ENCODE measurements around the gene ZNF350. TPM values are rescaled to one million over a fixed set of nuclear protein-coding genes. Genes with fewer than 3 reads are reported as not detected.

The ZNF350 gene
- total RNA-seq, 4 donors from 2014 or later = 7.8 to 30.3 (median 14.5) TPM

DNA sequence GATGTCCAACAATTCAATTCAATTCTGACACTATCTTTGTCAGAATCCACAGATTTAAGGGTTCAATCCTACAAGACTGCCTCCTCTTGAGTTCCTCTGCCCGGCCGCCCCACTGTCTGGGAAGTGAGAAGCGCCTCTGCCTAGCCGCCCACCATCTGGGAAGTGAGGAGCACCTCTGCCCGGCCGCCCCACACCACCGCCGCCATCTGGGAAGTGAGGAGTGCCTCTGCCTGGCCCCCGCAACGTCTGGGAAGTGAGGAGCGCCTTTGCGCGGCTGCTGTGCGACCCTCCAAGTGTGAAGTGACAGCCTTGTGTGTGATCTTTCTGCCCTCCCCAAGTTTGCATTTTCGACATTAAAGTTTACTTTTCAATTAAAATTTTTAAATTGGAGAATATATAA lies 35.6 kb upstream of the ZNF350 start:
- 96% methylated on average over 10 to 15 of the region's 15 CpGs for WGBS, 2 donors (ENCODE audit: low coverage in 1 of 2)
- in situ Hi-C loops (cut with MboI; ENCODE audit: low pct_ligation_motif_present in 1 of 4, low pct_unique_long_range_greater_than_20kb in 1 of 4, low sequenced_read_pairs in 3 of 4) (no loop called here), intact Hi-C loops (cut with DNase I; ENCODE audit: low total_unique reads) (no loop called here)
- Histone ChIP-seq H3K4me1 (peaks cover 0 to 7% (median under 1%) of the 10 kb centered on the region in 4 donors), H3K9me3 (peaks cover 61 to 64% of the 10 kb centered on the region in 2 donors), H3K27ac (no peak overlapping the region), H3K4me3 (no peak overlapping the region), H3K27me3 (no peaks in the 10 kb centered on the region), H3K36me3 (peaks cover 8 to 85% (median 48%) of the 10 kb centered on the region in 4 donors)
- no peak for DNase-seq
- no peak for TF ChIP-seq POLR2AphosphoS5 (IDR thresholded peaks at IDR 0.05)
- no peak for TF ChIP-seq POLR2A (IDR thresholded peaks at IDR 0.05)
- TF ChIP-seq, protein P1, sequence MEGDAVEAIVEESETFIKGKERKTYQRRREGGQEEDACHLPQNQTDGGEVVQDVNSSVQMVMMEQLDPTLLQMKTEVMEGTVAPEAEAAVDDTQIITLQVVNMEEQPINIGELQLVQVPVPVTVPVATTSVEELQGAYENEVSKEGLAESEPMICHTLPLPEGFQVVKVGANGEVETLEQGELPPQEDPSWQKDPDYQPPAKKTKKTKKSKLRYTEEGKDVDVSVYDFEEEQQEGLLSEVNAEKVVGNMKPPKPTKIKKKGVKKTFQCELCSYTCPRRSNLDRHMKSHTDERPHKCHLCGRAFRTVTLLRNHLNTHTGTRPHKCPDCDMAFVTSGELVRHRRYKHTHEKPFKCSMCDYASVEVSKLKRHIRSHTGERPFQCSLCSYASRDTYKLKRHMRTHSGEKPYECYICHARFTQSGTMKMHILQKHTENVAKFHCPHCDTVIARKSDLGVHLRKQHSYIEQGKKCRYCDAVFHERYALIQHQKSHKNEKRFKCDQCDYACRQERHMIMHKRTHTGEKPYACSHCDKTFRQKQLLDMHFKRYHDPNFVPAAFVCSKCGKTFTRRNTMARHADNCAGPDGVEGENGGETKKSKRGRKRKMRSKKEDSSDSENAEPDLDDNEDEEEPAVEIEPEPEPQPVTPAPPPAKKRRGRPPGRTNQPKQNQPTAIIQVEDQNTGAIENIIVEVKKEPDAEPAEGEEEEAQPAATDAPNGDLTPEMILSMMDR (IDR thresholded peaks at IDR 0.05) = no peak
- no peak for TF ChIP-seq EP300 (IDR thresholded peaks at IDR 0.05; ENCODE audit: low read depth)

GRCh38 chr19:52020506-52020905 lies 33.9 kb upstream of the ZNF350 start:
- in situ Hi-C loops (cut with MboI; ENCODE audit: low pct_ligation_motif_present in 1 of 4, low pct_unique_long_range_greater_than_20kb in 1 of 4, low sequenced_read_pairs in 3 of 4) = no loop called here
- intact Hi-C loops (cut with DNase I; ENCODE audit: low total_unique reads) = no loop called here
- peaks cover 78 to 79% of the 10 kb centered on the region in 2 donors for H3K9me3 ChIP-seq
- H3K36me3 ChIP-seq = peaks cover 12 to 97% (median 57%) of the 10 kb centered on the region in 4 donors
- WGBS, 2 donors (ENCODE audit: low coverage in 1 of 2) = 97 to 100% methylated on average over 1 to 4 of the region's 4 CpGs
- no peak overlapping the region for H3K4me3 ChIP-seq
- no peaks in the 10 kb centered on the region for H3K4me1 ChIP-seq
- H3K27ac ChIP-seq = no peak overlapping the region
- H3K27me3 ChIP-seq = no peaks in the 10 kb centered on the region
- DNase-seq = no peak
- no peak for TF ChIP-seq POLR2A (IDR thresholded peaks at IDR 0.05)
- TF ChIP-seq POLR2AphosphoS5 (IDR thresholded peaks at IDR 0.05) = no peak
- TF ChIP-seq EP300 (IDR thresholded peaks at IDR 0.05; ENCODE audit: low read depth) = no peak
- TF ChIP-seq, protein P1 (IDR thresholded peaks at IDR 0.05) = no peak

- H3K36me3 ChIP-seq = peaks cover 0 to 21% (median 6%) of the 10 kb centered on the region in 4 donors
- peaks cover 0 to 15% (median 6%) of the 10 kb centered on the region in 4 donors for H3K4me1 ChIP-seq
- WGBS, 2 donors (ENCODE audit: low coverage in 1 of 2) = 100% methylated on average over 1 of the region's 1 CpG; no CpG with 5 or more reads in 1 of the 2 donors
- H3K27me3 ChIP-seq = no peaks in the 10 kb centered on the region
- H3K4me3 ChIP-seq = no peak overlapping the region
- no peak overlapping the region for H3K27ac ChIP-seq
- in situ Hi-C loops (cut with MboI; ENCODE audit: low pct_ligation_motif_present in 1 of 4, low pct_unique_long_range_greater_than_20kb in 1 of 4, low sequenced_read_pairs in 3 of 4) = no loop called here
- intact Hi-C loops (cut with DNase I; ENCODE audit: low total_unique reads) = no loop called here
- H3K9me3 ChIP-seq = peaks cover 20 to 23% of the 10 kb centered on the region in 2 donors
- TF ChIP-seq POLR2A (IDR thresholded peaks at IDR 0.05) = no peak
- no peak for DNase-seq
Measured at GRCh38 chr19:52010674-52011073, 24.0 kb upstream of the ZNF350 start.

- TF ChIP-seq, protein P1 (IDR thresholded peaks at IDR 0.05) = no peak
- TF ChIP-seq POLR2AphosphoS5 (IDR thresholded peaks at IDR 0.05) (peak; percentile 46 to 53 (median 46)), EP300 (IDR thresholded peaks at IDR 0.05; ENCODE audit: low read depth) (no peak)
- peaks cover 17 to 27% of the 10 kb centered on the region in 2 donors for H3K9me3 ChIP-seq
- intact Hi-C loops (cut with DNase I; ENCODE audit: low total_unique reads) (no loop called here), in situ Hi-C loops (cut with MboI; ENCODE audit: low pct_ligation_motif_present in 1 of 4, low pct_unique_long_range_greater_than_20kb in 1 of 4, low sequenced_read_pairs in 3 of 4) (no loop called here)
- peak within 1 kb of the TSS; percentile 54 to 77 (median 64) for H3K4me3 ChIP-seq
- H3K27ac ChIP-seq = peak within 1 kb of the TSS; percentile 73 to 92 (median 84)
- peak; percentile 90 for DNase-seq
- peaks cover 0 to 25% (median 11%) of the 10 kb centered on the region in 4 donors for H3K36me3 ChIP-seq
- H3K27me3 ChIP-seq = no peaks in the 10 kb centered on the region
- WGBS, 2 donors (ENCODE audit: low coverage in 1 of 2) = 2 to 4% methylated on average over 9 to 39 of the region's 44 CpGs
- H3K4me1 ChIP-seq = peaks cover 0 to 15% (median 6%) of the 10 kb centered on the region in 4 donors
Measured at GRCh38 chr19:52007806-52008557, 21.3 kb upstream of the ZNF350 start, which contains the start of gene ZNF615. ZNF615 (minus strand) TSS chr19:52008211; CDS start chr19:52003711, 4,500 bp downstream.
